ENCODE results near the gene FGF23. TPM values are rescaled to one million over a fixed set of nuclear protein-coding genes. Genes with fewer than 3 reads are reported as not detected.

FGF23 gene
- total RNA-seq, 1 experiment from 2014 or later, result not detected

- in situ Hi-C loops (cut with HindIII; ENCODE audit: low sequenced_read_pairs), result no loop called here
- DNase-seq (ENCODE audit: low spot score), result no peak
Observed at GRCh38 chr12:4388032-4388431, 8.5 kb upstream of the FGF23 start.

- DNase-seq (ENCODE audit: low spot score), result no peak
Observed at GRCh38 chr12:4387607-4388006, 8.1 kb upstream of the FGF23 start.

GRCh38 chr12:4386801-4387200, 7.3 kb upstream of the FGF23 start:
- no peak for DNase-seq (ENCODE audit: low spot score)
- in situ Hi-C loops (cut with HindIII; ENCODE audit: low sequenced_read_pairs), result no loop called here

More at GRCh38 chr12:4387607-4388006, 8.1 kb upstream of the FGF23 start:
- in situ Hi-C loops (cut with HindIII; ENCODE audit: low sequenced_read_pairs), result no loop called here

GRCh38 chr12:4383304-4383865, 3.9 kb upstream of the FGF23 start:
- DNase-seq (ENCODE audit: low spot score), result no peak
- in situ Hi-C loops (cut with HindIII; ENCODE audit: low sequenced_read_pairs), result no loop called here

- in situ Hi-C loops (cut with HindIII; ENCODE audit: low sequenced_read_pairs), result no loop called here
- DNase-seq (ENCODE audit: low spot score), result no peak
Observed at GRCh38 chr12:4380332-4380731, 820 bp upstream of the FGF23 start.

- no peak for DNase-seq (ENCODE audit: low spot score)
- in situ Hi-C loops (cut with HindIII; ENCODE audit: low sequenced_read_pairs), result no loop called here
Observed at GRCh38 chr12:4378772-4379171, 740 bp downstream of the FGF23 start.

GRCh38 chr12:4375449-4375848, 4.1 kb downstream of the FGF23 start:
- in situ Hi-C loops (cut with HindIII; ENCODE audit: low sequenced_read_pairs), result no loop called here
- no peak for DNase-seq (ENCODE audit: low spot score)

- in situ Hi-C loops (cut with HindIII; ENCODE audit: low sequenced_read_pairs), result no loop called here
- DNase-seq (ENCODE audit: low spot score), result no peak
Observed at GRCh38 chr12:4372653-4373052, 6.9 kb downstream of the FGF23 start.

- in situ Hi-C loops (cut with HindIII; ENCODE audit: low sequenced_read_pairs), result no loop called here
- no peak for DNase-seq (ENCODE audit: low spot score)
Observed at GRCh38 chr12:4370265-4370664, 9.2 kb downstream of the FGF23 start.

- in situ Hi-C loops (cut with HindIII; ENCODE audit: low sequenced_read_pairs), result no loop called here
- DNase-seq (ENCODE audit: low spot score), result no peak
Observed at GRCh38 chr12:4369548-4369947, 10.0 kb downstream of the FGF23 start.

GRCh38 chr12:4366090-4366489, 13.4 kb downstream of the FGF23 start:
- in situ Hi-C loops (cut with HindIII; ENCODE audit: low sequenced_read_pairs), result no loop called here
- no peak for DNase-seq (ENCODE audit: low spot score)

- peak; percentile 11 for DNase-seq (ENCODE audit: low spot score)
- in situ Hi-C loops (cut with HindIII; ENCODE audit: low sequenced_read_pairs), result no loop called here
Observed at GRCh38 chr12:4356041-4356327, 23.5 kb downstream of the FGF23 start.

- in situ Hi-C loops (cut with HindIII; ENCODE audit: low sequenced_read_pairs), result no loop called here
- no peak for DNase-seq (ENCODE audit: low spot score)
Observed at GRCh38 chr12:4355156-4356040, 24.1 kb downstream of the FGF23 start.

- in situ Hi-C loops (cut with HindIII; ENCODE audit: low sequenced_read_pairs), result no loop called here
- DNase-seq (ENCODE audit: low spot score), result peak; percentile 9
Observed at GRCh38 chr12:4353785-4354208, 25.7 kb downstream of the FGF23 start.

- no peak for DNase-seq (ENCODE audit: low spot score)
- in situ Hi-C loops (cut with HindIII; ENCODE audit: low sequenced_read_pairs), result no loop called here
Observed at GRCh38 chr12:4346931-4347330, 32.6 kb downstream of the FGF23 start.

- in situ Hi-C loops (cut with HindIII; ENCODE audit: low sequenced_read_pairs), result no loop called here
- DNase-seq (ENCODE audit: low spot score), result no peak
Observed at GRCh38 chr12:4331842-4332241, 47.7 kb downstream of the FGF23 start.

- in situ Hi-C loops (cut with HindIII; ENCODE audit: low sequenced_read_pairs), result no loop called here
- no peak for DNase-seq (ENCODE audit: low spot score)
Observed at GRCh38 chr12:4331221-4331620, 48.3 kb downstream of the FGF23 start.

GRCh38 chr12:4330203-4330602, 49.3 kb downstream of the FGF23 start:
- no peak for DNase-seq (ENCODE audit: low spot score)
- in situ Hi-C loops (cut with HindIII; ENCODE audit: low sequenced_read_pairs), result no loop called here

- in situ Hi-C loops (cut with HindIII; ENCODE audit: low sequenced_read_pairs), result no loop called here
- DNase-seq (ENCODE audit: low spot score), result no peak
Observed at GRCh38 chr12:4327293-4327692, 52.2 kb downstream of the FGF23 start.

GRCh38 chr12:4325966-4326365, 53.5 kb downstream of the FGF23 start:
- in situ Hi-C loops (cut with HindIII; ENCODE audit: low sequenced_read_pairs), result no loop called here
- DNase-seq (ENCODE audit: low spot score), result no peak

- in situ Hi-C loops (cut with HindIII; ENCODE audit: low sequenced_read_pairs), result no loop called here
- no peak for DNase-seq (ENCODE audit: low spot score)
Observed at GRCh38 chr12:4324366-4324765, 55.1 kb downstream of the FGF23 start.

Measured in G401 (cell line).